Memory B cell (primary cell): ENCODE measurements around the gene PACS2.

ENCODE experiments used
- ATAC-seq: fragments of 150-1000 bp; cut with Tn5 transposase; 2 replicates; pipeline ENCODE4 v1.10.0; 2021; ENCODE audit warnings: low read depth, mild to moderate bottlenecking, moderate library complexity
- DNase-seq, 2 donors: peaks; one replicate each; pipeline ENCODE4 v3.0.0; 2022; ENCODE audit warnings: low spot score in 2 of 2
- H3K27ac Mint-ChIP-seq: one replicate; pipeline ENCODE4 v1.8.0; 2022; ENCODE audit warnings: mild to moderate bottlenecking, moderate library complexity, mixed read lengths
- H3K27me3 Mint-ChIP-seq: one replicate; pipeline ENCODE4 v1.8.0; 2022; ENCODE audit warnings: mixed read lengths
- H3K36me3 Mint-ChIP-seq: one replicate; pipeline ENCODE4 v1.8.0; 2022; ENCODE audit warnings: mild to moderate bottlenecking, mixed read lengths
- H3K4me1 Mint-ChIP-seq: one replicate; pipeline ENCODE4 v1.8.0; 2022; ENCODE audit warnings: mixed read lengths
- H3K4me3 Mint-ChIP-seq: one replicate; pipeline ENCODE4 v1.8.0; 2022; ENCODE audit warnings: mild to moderate bottlenecking, moderate library complexity, mixed read lengths
- H3K9me3 Mint-ChIP-seq: one replicate; pipeline ENCODE4 v1.8.0; 2022; ENCODE audit warnings: mixed read lengths

The PACS2 gene

GRCh38 chr14:105398726-105399465 is 84.3 kb downstream of the PACS2 start:
- H3K36me3 Mint-ChIP-seq: peaks cover 12% of the 10 kb centered on the region
- H3K27me3 Mint-ChIP-seq: no peaks in the 10 kb centered on the region
- H3K4me1 Mint-ChIP-seq: peaks cover 16% of the 10 kb centered on the region
- no peaks in the 10 kb centered on the region for H3K9me3 Mint-ChIP-seq
- peak overlapping the region; percentile 91 for H3K4me3 Mint-ChIP-seq
- DNase-seq (peak in 1 of 2 donors; percentile 34), ATAC-seq (peak; percentile 33)
- H3K27ac Mint-ChIP-seq: peak overlapping the region; percentile 58

GRCh38 chr14:105399466-105399775 is 84.9 kb downstream of the PACS2 start:
- no peak for ATAC-seq
- Mint-ChIP-seq H3K27me3 (no peaks in the 10 kb centered on the region), H3K4me1 (peaks cover 19% of the 10 kb centered on the region)

GRCh38 chr14:105400016-105400415 is 85.5 kb downstream of the PACS2 start:
- Mint-ChIP-seq H3K4me1 (peaks cover 22% of the 10 kb centered on the region), H3K36me3 (peaks cover 12% of the 10 kb centered on the region), H3K27me3 (no peaks in the 10 kb centered on the region), H3K9me3 (no peaks in the 10 kb centered on the region), H3K27ac (no peak overlapping the region), H3K4me3 (no peak overlapping the region)
- ATAC-seq (no peak), DNase-seq (no peak)

More at GRCh38 chr14:105399466-105399775, 84.9 kb downstream of the PACS2 start:
- no peaks in the 10 kb centered on the region for H3K9me3 Mint-ChIP-seq
- DNase-seq: no peak
- H3K27ac Mint-ChIP-seq: no peak overlapping the region
- H3K36me3 Mint-ChIP-seq: peaks cover 12% of the 10 kb centered on the region
- peak overlapping the region; percentile 91 for H3K4me3 Mint-ChIP-seq

GRCh38 chr14:105401699-105402098 is 87.2 kb downstream of the PACS2 start:
- DNase-seq: no peak
- no peak overlapping the region for H3K4me3 Mint-ChIP-seq
- peaks cover 22% of the 10 kb centered on the region for H3K4me1 Mint-ChIP-seq
- H3K27ac Mint-ChIP-seq: no peak overlapping the region
- H3K9me3 Mint-ChIP-seq: no peaks in the 10 kb centered on the region
- H3K36me3 Mint-ChIP-seq: peaks cover 12% of the 10 kb centered on the region
- no peak for ATAC-seq
- H3K27me3 Mint-ChIP-seq: no peaks in the 10 kb centered on the region

GRCh38 chr14:105408592-105408991 is 94.0 kb downstream of the PACS2 start:
- no peak for DNase-seq
- Mint-ChIP-seq H3K4me1 (peaks cover 11% of the 10 kb centered on the region), H3K36me3 (no peaks in the 10 kb centered on the region), H3K9me3 (no peaks in the 10 kb centered on the region), H3K4me3 (no peak overlapping the region), H3K27me3 (peaks cover 10% of the 10 kb centered on the region), H3K27ac (no peak overlapping the region)
- ATAC-seq: no peak

- Mint-ChIP-seq H3K27ac (no peak overlapping the region), H3K4me1 (peaks cover 8% of the 10 kb centered on the region), H3K27me3 (peaks cover 11% of the 10 kb centered on the region), H3K9me3 (no peaks in the 10 kb centered on the region), H3K36me3 (no peaks in the 10 kb centered on the region), H3K4me3 (no peak overlapping the region)
- no peak for ATAC-seq
- DNase-seq: no peak
Measured at GRCh38 chr14:105409364-105409763, 94.8 kb downstream of the PACS2 start.

GRCh38 chr14:105410642-105411016 is 96.1 kb downstream of the PACS2 start:
- no peak for ATAC-seq
- Mint-ChIP-seq H3K9me3 (no peaks in the 10 kb centered on the region), H3K27ac (no peak overlapping the region), H3K4me3 (no peak overlapping the region), H3K4me1 (peaks cover 4% of the 10 kb centered on the region), H3K36me3 (no peaks in the 10 kb centered on the region), H3K27me3 (peaks cover 11% of the 10 kb centered on the region)
- DNase-seq: no peak

GRCh38 chr14:105411017-105411941 is 96.7 kb downstream of the PACS2 start:
- peaks cover 4% of the 10 kb centered on the region for H3K4me1 Mint-ChIP-seq
- H3K9me3 Mint-ChIP-seq: no peaks in the 10 kb centered on the region
- H3K27me3 Mint-ChIP-seq: peaks cover 11% of the 10 kb centered on the region
- DNase-seq (no peak), ATAC-seq (peak; percentile 37)
- H3K27ac Mint-ChIP-seq: no peak overlapping the region
- H3K36me3 Mint-ChIP-seq: no peaks in the 10 kb centered on the region
- peak overlapping the region; percentile 34 for H3K4me3 Mint-ChIP-seq

GRCh38 chr14:105411985-105412770 is 97.6 kb downstream of the PACS2 start:
- no peaks in the 10 kb centered on the region for H3K36me3 Mint-ChIP-seq
- H3K4me1 Mint-ChIP-seq: peaks cover 4% of the 10 kb centered on the region
- DNase-seq: no peak
- peaks cover 14% of the 10 kb centered on the region for H3K27me3 Mint-ChIP-seq
- no peak overlapping the region for H3K27ac Mint-ChIP-seq
- peak overlapping the region; percentile 14 for H3K4me3 Mint-ChIP-seq
- H3K9me3 Mint-ChIP-seq: no peaks in the 10 kb centered on the region
- no peak for ATAC-seq

GRCh38 chr14:105412771-105413543 is 98.4 kb downstream of the PACS2 start:
- Mint-ChIP-seq H3K36me3 (no peaks in the 10 kb centered on the region), H3K4me1 (peaks cover 4% of the 10 kb centered on the region), H3K4me3 (no peak overlapping the region), H3K27ac (no peak overlapping the region), H3K9me3 (no peaks in the 10 kb centered on the region), H3K27me3 (peaks cover 14% of the 10 kb centered on the region)
- no peak for ATAC-seq
- no peak for DNase-seq

GRCh38 chr14:105413544-105413886 is 99.0 kb downstream of the PACS2 start:
- peaks cover 5% of the 10 kb centered on the region for H3K4me1 Mint-ChIP-seq
- H3K9me3 Mint-ChIP-seq: no peaks in the 10 kb centered on the region
- DNase-seq (no peak), ATAC-seq (no peak)
- H3K27me3 Mint-ChIP-seq: peaks cover 14% of the 10 kb centered on the region
- H3K36me3 Mint-ChIP-seq: no peaks in the 10 kb centered on the region
- no peak overlapping the region for H3K4me3 Mint-ChIP-seq
- H3K27ac Mint-ChIP-seq: no peak overlapping the region

- no peak overlapping the region for H3K27ac Mint-ChIP-seq
- no peaks in the 10 kb centered on the region for H3K9me3 Mint-ChIP-seq
- H3K4me1 Mint-ChIP-seq: peaks cover 5% of the 10 kb centered on the region
- peak; percentile 82 for ATAC-seq
- H3K27me3 Mint-ChIP-seq: peaks cover 18% of the 10 kb centered on the region
- H3K4me3 Mint-ChIP-seq: peak overlapping the region; percentile 72
- DNase-seq: peak; percentile 62 to 85
- no peaks in the 10 kb centered on the region for H3K36me3 Mint-ChIP-seq
Measured at GRCh38 chr14:105414456-105415371, 100.2 kb downstream of the PACS2 start.
